NB4 (cell line): ENCODE data around the gene MAGI2.

Source experiments
- CTCF ChIP-seq: IDR thresholded peaks from one replicate; pipeline ENCODE4 v1.5.1; 2012; ENCODE audit warnings: low read depth, low read length
- MYC ChIP-seq: IDR thresholded peaks from 2 replicates; pipeline ENCODE4 v1.6.1; 2011; ENCODE audit warnings: low read depth, low read length
- POLR2A ChIP-seq: IDR thresholded peaks from 2 replicates; pipeline ENCODE4 v1.6.1; 2011; ENCODE audit warnings: mild to moderate bottlenecking; ENCODE audit not compliant: insufficient read length; ENCODE audit errors: extremely low read depth

GRCh38 chr7:79216236-79216635, 237.2 kb downstream of the MAGI2 start:
- TF ChIP-seq CTCF (no peak), POLR2A (no peak), MYC (no peak)
